Stimulated activated CD4-positive, alpha-beta T cell treated with anti-CD3 and anti-CD28 coated beads, Interleukin-1b, Interleukin-23, amount 100 ng/mL, for 48 hours (primary cell): ENCODE results near the gene RANBP2.
A peak's percentile ranks its signal among the peaks of the same experiment; 100 is the strongest.
"Not testable (repeated sequence)": the region's sequence is repeated elsewhere in the genome, so short reads cannot be mapped to it uniquely, and the experiment has no call there.

Source experiments
- DNase-seq: peaks from one replicate; pipeline ENCODE4 v3.0.0-alpha.2; 2020

The RANBP2 gene

GRCh38 chr2:108719149-108720044, at the start of gene RANBP2:
Gene RANBP2 (plus strand): TSS chr2:108719482. CDS start chr2:108719607, 125 bp downstream.
- peak; percentile 96 for DNase-seq

- DNase-seq, result not testable (repeated sequence)
Observed at GRCh38 chr2:108670282-108670681, 49.0 kb upstream of the RANBP2 start.

- DNase-seq, result not testable (repeated sequence)
Observed at GRCh38 chr2:108672200-108672805, 47.0 kb upstream of the RANBP2 start.

- not testable (repeated sequence) for DNase-seq
Observed at GRCh38 chr2:108676522-108676921, 42.8 kb upstream of the RANBP2 start.

- not testable (repeated sequence) for DNase-seq
Observed at GRCh38 chr2:108677239-108677744, 42.0 kb upstream of the RANBP2 start.

- DNase-seq, result not testable (repeated sequence)
Observed at GRCh38 chr2:108678198-108678651, 41.1 kb upstream of the RANBP2 start.

GRCh38 chr2:108680805-108681204, 38.5 kb upstream of the RANBP2 start:
- not testable (repeated sequence) for DNase-seq

- not testable (repeated sequence) for DNase-seq
Observed at GRCh38 chr2:108688818-108689756, 30.2 kb upstream of the RANBP2 start.

- DNase-seq, result not testable (repeated sequence)
Observed at GRCh38 chr2:108690001-108690400, 29.3 kb upstream of the RANBP2 start.

GRCh38 chr2:108691447-108691846, 27.8 kb upstream of the RANBP2 start:
- DNase-seq, result no peak

- no peak for DNase-seq
Observed at GRCh38 chr2:108701208-108701607, 18.1 kb upstream of the RANBP2 start.

- DNase-seq, result no peak
Observed at GRCh38 chr2:108701806-108702205, 17.5 kb upstream of the RANBP2 start.

GRCh38 chr2:108704871-108705270, 14.4 kb upstream of the RANBP2 start:
- DNase-seq, result no peak

- no peak for DNase-seq
Observed at GRCh38 chr2:108707300-108707699, 12.0 kb upstream of the RANBP2 start.

GRCh38 chr2:108716971-108717370, 2.3 kb upstream of the RANBP2 start:
- not testable (repeated sequence) for DNase-seq

GRCh38 chr2:108726048-108726447, 6.8 kb downstream of the RANBP2 start:
- not testable (repeated sequence) for DNase-seq

GRCh38 chr2:108734656-108735055, 15.4 kb downstream of the RANBP2 start:
- not testable (repeated sequence) for DNase-seq

- DNase-seq, result not testable (repeated sequence)
Observed at GRCh38 chr2:108757973-108758372, 38.7 kb downstream of the RANBP2 start.

GRCh38 chr2:108762618-108763017, 43.3 kb downstream of the RANBP2 start:
- DNase-seq, result not testable (repeated sequence)

GRCh38 chr2:108766671-108767070, 47.4 kb downstream of the RANBP2 start:
- DNase-seq, result not testable (repeated sequence)

- not testable (repeated sequence) for DNase-seq
Observed at GRCh38 chr2:108767859-108768258, 48.6 kb downstream of the RANBP2 start.

GRCh38 chr2:108776475-108776874, 57.2 kb downstream of the RANBP2 start:
- DNase-seq, result no peak
